H54 (cell line): Measurements from ENCODE around the gene ESCO1.
"Not testable (repeated sequence)": the region's sequence is repeated elsewhere in the genome, so short reads cannot be mapped to it uniquely, and the experiment has no call there.

ENCODE experiments used
- DNase-seq: peaks from one replicate; pipeline ENCODE4 v3.0.0; 2011; ENCODE audit warnings: low spot score, mixed read lengths; ENCODE audit not compliant: insufficient read length
- FAIRE-seq: peaks from 3 replicates; lab custom pipeline; 2011; peaks lifted over from hg19 to GRCh38; lab: Jason Lieb, UNC
- POLR2A ChIP-seq: IDR thresholded peaks from 2 replicates; pipeline ENCODE4 v1.6.1; 2011; ENCODE audit warnings: low read depth, mild to moderate bottlenecking, low read length

ESCO1 gene

DNA sequence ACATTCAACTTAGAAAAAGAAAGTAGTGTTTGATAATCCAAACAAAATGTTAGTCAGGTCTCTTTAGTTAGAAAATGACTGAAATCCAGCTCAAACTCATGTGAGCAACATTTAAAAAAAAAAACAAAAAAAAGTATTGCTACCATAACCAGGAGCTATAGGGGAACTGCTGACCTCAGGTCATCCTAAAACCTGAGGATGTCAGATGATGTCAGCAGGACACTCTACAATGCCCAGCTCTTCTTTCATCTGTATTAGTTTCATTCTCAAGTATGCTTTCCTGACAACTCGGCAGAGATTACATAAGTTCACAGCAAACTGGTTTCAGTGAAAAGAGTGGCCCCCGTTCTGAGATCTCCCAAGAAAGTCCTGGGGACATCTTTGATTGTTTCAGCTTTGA is 4.2 kb upstream of the ESCO1 start:
- FAIRE-seq (no peak), DNase-seq (no peak)
- TF ChIP-seq POLR2A: no peak

- FAIRE-seq (no peak), DNase-seq (no peak)
- no peak for TF ChIP-seq POLR2A
Observed at GRCh38 chr18:21602299-21602587, 1.7 kb upstream of the ESCO1 start.

DNA sequence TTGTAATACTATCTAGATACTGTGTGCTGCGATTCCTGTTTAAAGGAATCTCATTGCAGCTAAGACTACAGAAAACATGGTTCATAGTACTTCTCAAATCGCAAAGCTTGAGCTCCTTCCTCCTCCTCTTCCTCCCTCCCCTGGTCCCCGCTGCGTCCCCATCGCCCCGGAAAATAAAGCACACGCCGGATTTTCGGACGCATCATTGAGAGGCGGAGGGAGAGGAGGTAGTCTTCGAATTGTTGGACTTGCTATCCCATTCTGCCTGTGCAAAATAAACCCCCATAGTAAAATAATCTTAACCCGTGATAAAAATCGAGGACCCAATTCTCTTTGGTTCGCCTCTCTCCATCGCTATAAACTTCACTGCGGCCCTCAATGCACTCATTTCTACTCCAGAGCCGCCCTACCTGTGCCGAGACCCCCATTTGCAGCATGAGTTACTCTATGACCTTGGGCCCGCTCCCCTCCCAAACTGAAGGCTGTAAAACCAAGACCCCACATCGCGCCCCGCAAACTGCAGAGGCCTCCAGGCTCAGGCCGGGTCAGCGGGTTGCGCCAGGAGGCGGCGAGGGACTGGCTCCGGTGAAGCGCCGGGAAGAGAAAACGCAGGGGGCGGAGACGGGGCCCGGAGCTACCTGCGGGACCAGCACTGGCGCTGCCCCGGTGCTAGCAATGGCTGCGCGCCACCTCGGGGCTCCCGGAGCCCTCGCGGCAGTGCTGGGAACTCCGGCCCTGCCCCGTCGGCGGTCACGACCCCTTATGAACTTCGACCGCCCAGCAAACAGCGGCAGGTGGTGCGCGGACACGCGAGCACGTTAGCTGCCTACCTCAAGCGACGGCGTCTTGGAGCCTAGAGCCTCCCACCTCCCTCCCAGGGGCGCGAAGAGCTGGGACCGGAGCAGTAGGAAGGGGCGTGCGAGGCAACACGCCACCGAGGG is 649 bp downstream of the ESCO1 start:
- TF ChIP-seq POLR2A: no peak
- DNase-seq (peak; percentile 28), FAIRE-seq (no peak)

- FAIRE-seq (no peak), DNase-seq (no peak)
- no peak for TF ChIP-seq POLR2A
Observed at GRCh38 chr18:21598726-21599584, 1.5 kb downstream of the ESCO1 start.

DNA sequence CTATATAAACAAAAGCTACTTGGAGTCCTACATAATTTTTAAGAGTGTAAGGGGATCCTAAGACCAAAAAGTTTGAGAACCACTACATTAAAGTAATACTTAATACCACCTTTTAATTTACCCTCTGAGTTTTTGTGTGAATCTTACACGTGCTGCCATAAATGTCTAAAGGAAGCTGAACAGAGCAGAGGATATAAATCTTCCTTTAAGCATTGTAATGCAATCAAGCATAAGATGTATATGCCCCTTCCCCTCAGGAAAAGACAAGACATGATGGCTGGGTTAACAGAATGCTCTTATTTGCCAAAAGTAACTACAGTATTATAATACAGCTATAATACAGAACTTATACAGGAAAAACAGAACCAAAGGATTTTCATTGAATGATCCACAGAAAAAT is 2.9 kb downstream of the ESCO1 start:
- FAIRE-seq (no peak), DNase-seq (no peak)
- no peak for TF ChIP-seq POLR2A

DNA sequence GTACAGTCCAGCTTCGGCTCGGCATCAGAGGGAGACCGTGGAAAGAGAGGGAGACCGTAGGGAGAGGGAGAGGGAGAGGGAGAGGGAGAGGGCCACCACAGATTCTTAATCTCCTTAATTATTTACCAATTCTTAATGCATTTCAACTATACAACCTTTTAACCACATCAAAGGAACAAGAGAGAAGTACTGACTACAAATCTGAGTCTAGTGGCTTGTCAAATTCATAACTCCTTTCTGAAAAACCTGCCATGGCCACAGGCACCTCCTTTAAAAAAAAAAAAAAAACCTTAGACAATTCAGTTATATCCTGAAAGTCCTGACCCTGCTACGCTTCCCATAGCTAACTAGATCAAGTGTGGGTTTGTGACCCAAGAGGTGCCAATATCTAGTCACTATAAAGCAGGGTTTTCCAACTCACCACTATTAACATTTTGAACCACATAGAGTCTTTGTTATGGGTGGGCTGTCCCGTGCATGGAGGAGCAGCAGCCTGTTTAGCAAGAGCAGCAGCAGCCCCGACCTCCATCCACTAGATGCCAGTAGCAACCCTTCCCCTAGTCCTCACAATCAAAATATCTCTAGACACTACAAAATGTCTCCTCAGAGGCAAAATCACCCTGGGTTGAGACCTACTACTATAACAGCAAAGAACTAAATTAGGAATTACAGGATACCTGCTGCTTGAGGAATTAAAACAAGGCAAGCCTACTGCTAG is 6.8 kb downstream of the ESCO1 start:
- no peak for FAIRE-seq
- no peak for TF ChIP-seq POLR2A

GRCh38 chr18:21592361-21592760 is 8.1 kb downstream of the ESCO1 start:
- not testable (repeated sequence) for DNase-seq, FAIRE-seq

More for the DNA sequence above, 6.8 kb downstream of the ESCO1 start:
- DNase-seq: no peak

DNA sequence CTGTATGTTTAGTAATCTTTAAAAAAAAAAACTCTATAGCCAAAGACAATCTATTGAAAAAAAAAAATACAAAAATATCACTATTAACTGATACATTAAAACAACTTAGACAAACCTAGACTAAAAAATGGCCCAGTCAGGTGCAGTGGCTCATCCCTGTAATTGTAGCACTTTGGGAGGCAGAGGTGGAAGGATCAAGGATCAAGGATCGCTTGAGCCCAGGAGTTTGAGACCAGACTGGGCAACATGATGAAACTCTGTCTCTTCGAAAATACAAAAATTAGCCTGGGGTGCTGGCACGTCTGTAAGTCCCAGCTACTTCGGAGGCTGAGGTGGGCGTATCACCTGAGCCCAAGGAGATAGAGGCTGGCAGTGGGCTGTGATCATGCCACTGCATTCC is 16.1 kb downstream of the ESCO1 start:
- FAIRE-seq (no peak), DNase-seq (no peak)

GRCh38 chr18:21575656-21576055 is 24.8 kb downstream of the ESCO1 start:
- TF ChIP-seq POLR2A: no peak
- no peak for FAIRE-seq
- DNase-seq: no peak

More for the DNA sequence above, 16.1 kb downstream of the ESCO1 start:
- no peak for TF ChIP-seq POLR2A

DNA sequence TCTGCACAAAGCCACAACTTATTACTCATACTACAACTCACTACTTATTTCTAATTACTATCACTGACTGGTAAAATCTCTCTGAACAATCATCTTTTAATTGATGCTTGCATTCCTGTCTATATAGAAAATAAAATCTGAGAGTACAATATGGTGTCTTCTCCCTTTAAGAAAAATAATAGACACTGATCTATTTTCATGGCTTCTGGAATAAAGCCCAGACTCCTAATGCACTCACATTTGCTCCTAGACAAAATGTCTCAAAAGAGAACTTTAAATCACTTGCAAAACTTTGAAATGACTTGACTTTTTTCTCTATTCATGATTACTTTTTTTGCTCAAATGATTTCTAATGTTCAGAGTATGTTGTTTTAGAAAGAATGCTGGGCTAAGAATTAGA is 28.7 kb downstream of the ESCO1 start:
- no peak for FAIRE-seq
- no peak for DNase-seq
- no peak for TF ChIP-seq POLR2A

DNA sequence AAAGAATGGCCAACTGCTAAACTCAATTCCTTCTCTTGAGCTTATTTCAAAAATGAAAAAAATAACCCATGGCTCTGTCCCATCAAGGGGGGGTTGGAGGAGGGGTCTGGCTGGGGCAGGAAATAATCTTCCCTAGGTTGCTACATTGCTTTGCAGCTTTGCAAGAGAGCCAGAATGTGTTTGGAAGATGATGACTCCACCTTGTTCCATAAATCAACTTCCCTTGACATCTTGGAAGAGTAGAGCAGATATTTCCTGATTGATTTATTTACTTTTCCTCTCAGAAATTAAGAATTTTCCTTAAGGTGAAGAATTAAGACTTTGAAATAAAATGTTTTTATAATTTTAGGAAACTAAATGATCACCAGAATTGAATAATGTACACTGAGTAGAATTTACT is 41.3 kb downstream of the ESCO1 start:
- no peak for DNase-seq
- no peak for TF ChIP-seq POLR2A
- FAIRE-seq: no peak

GRCh38 chr18:21557607-21558253 is 42.8 kb downstream of the ESCO1 start:
- no peak for DNase-seq
- no peak for FAIRE-seq
- TF ChIP-seq POLR2A: no peak

DNA sequence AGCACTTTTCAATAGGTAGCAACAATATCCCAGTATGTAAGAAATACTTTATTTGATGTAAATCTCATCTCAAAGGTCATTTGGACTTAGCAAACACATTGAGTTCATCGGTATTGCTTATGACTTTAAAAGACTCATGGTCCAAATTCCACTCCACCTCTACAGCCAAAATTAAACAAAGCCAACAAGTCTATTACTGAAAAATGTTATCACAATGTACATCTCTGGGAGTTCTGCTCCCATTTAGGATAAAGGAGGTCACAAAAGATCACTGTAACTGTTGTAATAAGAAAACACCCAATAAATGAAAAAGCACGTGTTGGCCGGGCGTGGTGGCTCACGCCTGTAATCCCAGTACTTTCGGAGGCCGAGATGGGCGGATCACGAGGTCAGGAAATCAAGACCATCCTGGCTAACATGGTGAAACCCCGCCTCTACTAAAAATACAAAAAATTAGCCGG is 50.0 kb downstream of the ESCO1 start:
- DNase-seq (no peak), FAIRE-seq (no peak)
- TF ChIP-seq POLR2A: no peak
